Measurements from ENCODE around the gene FAM170B.

Gene FAM170B

GRCh38 chr10:49168831-49169500 is 35.1 kb upstream of the FAM170B start:
- DNase-seq: no peak

- DNase-seq: no peak
Observed at GRCh38 chr10:49168171-49168540, 34.3 kb upstream of the FAM170B start.

- no peak for DNase-seq
Observed at GRCh38 chr10:49167425-49168170, 33.8 kb upstream of the FAM170B start.

- no peak for DNase-seq
Observed at GRCh38 chr10:49166484-49167400, 32.9 kb upstream of the FAM170B start.

- no peak for DNase-seq
Observed at GRCh38 chr10:49165821-49166483, 32.1 kb upstream of the FAM170B start.

GRCh38 chr10:49165259-49165658 is 31.4 kb upstream of the FAM170B start:
- no peak for DNase-seq

GRCh38 chr10:49164559-49165188 is 30.9 kb upstream of the FAM170B start:
- DNase-seq: peak; percentile 39

- no peak for DNase-seq
Observed at GRCh38 chr10:49163741-49164140, 29.9 kb upstream of the FAM170B start.

GRCh38 chr10:49162761-49163310 is 29.0 kb upstream of the FAM170B start:
- no peak for DNase-seq

GRCh38 chr10:49162063-49162462 is 28.2 kb upstream of the FAM170B start:
- DNase-seq: no peak

GRCh38 chr10:49161411-49161997 is 27.7 kb upstream of the FAM170B start:
- no peak for DNase-seq

- no peak for DNase-seq
Observed at GRCh38 chr10:49160814-49161213, 27.0 kb upstream of the FAM170B start.

- DNase-seq: no peak
Observed at GRCh38 chr10:49160110-49160509, 26.3 kb upstream of the FAM170B start.

GRCh38 chr10:49158915-49159314 is 25.1 kb upstream of the FAM170B start:
- DNase-seq: no peak

- no peak for DNase-seq
Observed at GRCh38 chr10:49158404-49158803, 24.6 kb upstream of the FAM170B start.

GRCh38 chr10:49157229-49157628 is 23.4 kb upstream of the FAM170B start:
- DNase-seq: no peak

GRCh38 chr10:49154641-49155040 is 20.8 kb upstream of the FAM170B start:
- no peak for DNase-seq

- DNase-seq: no peak
Observed at GRCh38 chr10:49153971-49154370, 20.1 kb upstream of the FAM170B start.

GRCh38 chr10:49153115-49153514 is 19.3 kb upstream of the FAM170B start:
- no peak for DNase-seq

GRCh38 chr10:49152663-49153062 is 18.8 kb upstream of the FAM170B start:
- DNase-seq: no peak

GRCh38 chr10:49152037-49152436 is 18.2 kb upstream of the FAM170B start:
- DNase-seq: no peak

- no peak for DNase-seq
Observed at GRCh38 chr10:49151481-49151880, 17.7 kb upstream of the FAM170B start.

Data from CD4-positive, alpha-beta T cell treated with Interleukin-12 subunit alpha and Interleukin-12 subunit beta, for 1 hour (primary cell).